Activated T-helper 1 cell treated with Interleukin-2 at 50 U/mL for 16 hours (primary cell): ENCODE results near the gene OR4K14.
"Not testable (repeated sequence)": the region's sequence is repeated elsewhere in the genome, so short reads cannot be mapped to it uniquely, and the experiment has no call there.

Source experiments
- DNase-seq: peaks from one replicate; pipeline ENCODE4 v3.0.0-alpha.2; 2020; ENCODE audit warnings: low read depth

The OR4K14 gene

GRCh38 chr14:20019257-20019865 is at the start of gene OR4K14:
Gene OR4K14 (minus strand): TSS chr14:20019307. CDS start chr14:20015193, 4,114 bp downstream.
- DNase-seq, result no peak

GRCh38 chr14:20059745-20060144 is 40.6 kb upstream of the OR4K14 start, which contains the start of gene OR4L1:
Gene OR4L1 (plus strand): TSS chr14:20060045. CDS start chr14:20060045, 0 bp downstream.
- no peak for DNase-seq

- no peak for DNase-seq
These were observed 29.1 kb upstream of the OR4K14 start for GRCh38 chr14:20048202-20048601.

GRCh38 chr14:20044243-20044642 is 25.1 kb upstream of the OR4K14 start:
- DNase-seq, result no peak

GRCh38 chr14:20035938-20036337 is 16.8 kb upstream of the OR4K14 start, which contains the start of gene OR4K13:
Gene OR4K13 (minus strand): TSS chr14:20036038. CDS start chr14:20034758, 1,280 bp downstream.
- DNase-seq, result no peak

- no peak for DNase-seq
These were observed 16.3 kb upstream of the OR4K14 start for GRCh38 chr14:20035449-20035848.

- no peak for DNase-seq
These were observed 12.0 kb upstream of the OR4K14 start for GRCh38 chr14:20031058-20031457.

GRCh38 chr14:20008156-20008555 is 11.0 kb downstream of the OR4K14 start:
- DNase-seq, result no peak

GRCh38 chr14:20002319-20002718 is 16.8 kb downstream of the OR4K14 start:
- no peak for DNase-seq

GRCh38 chr14:20001863-20002262 is 17.2 kb downstream of the OR4K14 start, which contains the start of gene OR4Q2:
Gene OR4Q2 (plus strand): TSS chr14:20002163.
- DNase-seq, result no peak

- DNase-seq, result no peak
These were observed 25.7 kb downstream of the OR4K14 start for GRCh38 chr14:19993438-19993837.

- DNase-seq, result no peak
These were observed 43.8 kb downstream of the OR4K14 start, which contains the start of gene OR4K15 for GRCh38 chr14:19975291-19975690. Gene OR4K15 (plus strand): TSS chr14:19975591. CDS start chr14:19975591, 0 bp downstream.

GRCh38 chr14:19974844-19975243 is 44.3 kb downstream of the OR4K14 start:
- peak; percentile 7 for DNase-seq

- not testable (repeated sequence) for DNase-seq
These were observed 49.4 kb downstream of the OR4K14 start for GRCh38 chr14:19969735-19970134.
